ENCODE measurements around the gene JDP2. TPM values are rescaled to one million over a fixed set of nuclear protein-coding genes. Genes with fewer than 3 reads are reported as not detected.
A peak's percentile ranks its signal among the peaks of the same experiment; 100 is the strongest.

JDP2 gene
- total RNA-seq, 1 donor from 2014 or later = 13.1 TPM

DNA sequence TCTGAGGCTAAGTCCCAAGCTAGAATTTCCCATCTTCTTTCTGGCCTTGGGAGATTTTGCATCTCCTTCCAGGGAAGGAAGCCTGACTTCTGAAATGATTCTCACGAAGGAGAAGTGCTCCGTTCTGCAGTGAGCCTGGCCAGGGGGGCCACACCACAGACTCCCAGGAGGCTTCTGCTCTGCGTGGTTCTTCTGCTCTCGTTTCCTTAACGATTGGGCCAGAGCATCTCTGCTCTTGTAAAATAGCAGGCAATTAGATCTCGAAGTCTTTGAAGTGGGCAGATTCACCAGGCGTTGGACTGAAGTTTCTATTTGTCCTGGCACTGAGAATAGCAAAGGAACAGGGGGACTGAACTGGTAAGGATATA lies 87.8 kb downstream of the JDP2 start:
- H3K4me1 Mint-ChIP-seq (ENCODE audit: low read depth) = peaks cover 2% of the 10 kb centered on the region
- no peak overlapping the region for H3K4me3 Mint-ChIP-seq (ENCODE audit: low read depth)
- H3K9me3 Mint-ChIP-seq (ENCODE audit: low read depth) = peaks cover 4% of the 10 kb centered on the region
- DNase-seq (ENCODE audit: low spot score, unreplicated experiment) = no peak
- peaks cover 14% of the 10 kb centered on the region for H3K27me3 Mint-ChIP-seq
- peaks cover 1% of the 10 kb centered on the region for H3K36me3 Mint-ChIP-seq (ENCODE audit: insufficient read depth)
- TF ChIP-seq, protein P1, sequence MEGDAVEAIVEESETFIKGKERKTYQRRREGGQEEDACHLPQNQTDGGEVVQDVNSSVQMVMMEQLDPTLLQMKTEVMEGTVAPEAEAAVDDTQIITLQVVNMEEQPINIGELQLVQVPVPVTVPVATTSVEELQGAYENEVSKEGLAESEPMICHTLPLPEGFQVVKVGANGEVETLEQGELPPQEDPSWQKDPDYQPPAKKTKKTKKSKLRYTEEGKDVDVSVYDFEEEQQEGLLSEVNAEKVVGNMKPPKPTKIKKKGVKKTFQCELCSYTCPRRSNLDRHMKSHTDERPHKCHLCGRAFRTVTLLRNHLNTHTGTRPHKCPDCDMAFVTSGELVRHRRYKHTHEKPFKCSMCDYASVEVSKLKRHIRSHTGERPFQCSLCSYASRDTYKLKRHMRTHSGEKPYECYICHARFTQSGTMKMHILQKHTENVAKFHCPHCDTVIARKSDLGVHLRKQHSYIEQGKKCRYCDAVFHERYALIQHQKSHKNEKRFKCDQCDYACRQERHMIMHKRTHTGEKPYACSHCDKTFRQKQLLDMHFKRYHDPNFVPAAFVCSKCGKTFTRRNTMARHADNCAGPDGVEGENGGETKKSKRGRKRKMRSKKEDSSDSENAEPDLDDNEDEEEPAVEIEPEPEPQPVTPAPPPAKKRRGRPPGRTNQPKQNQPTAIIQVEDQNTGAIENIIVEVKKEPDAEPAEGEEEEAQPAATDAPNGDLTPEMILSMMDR (IDR thresholded peaks at IDR 0.05; ENCODE audit: unreplicated experiment) = no peak
- H3K27ac Mint-ChIP-seq = no peak overlapping the region

DNA sequence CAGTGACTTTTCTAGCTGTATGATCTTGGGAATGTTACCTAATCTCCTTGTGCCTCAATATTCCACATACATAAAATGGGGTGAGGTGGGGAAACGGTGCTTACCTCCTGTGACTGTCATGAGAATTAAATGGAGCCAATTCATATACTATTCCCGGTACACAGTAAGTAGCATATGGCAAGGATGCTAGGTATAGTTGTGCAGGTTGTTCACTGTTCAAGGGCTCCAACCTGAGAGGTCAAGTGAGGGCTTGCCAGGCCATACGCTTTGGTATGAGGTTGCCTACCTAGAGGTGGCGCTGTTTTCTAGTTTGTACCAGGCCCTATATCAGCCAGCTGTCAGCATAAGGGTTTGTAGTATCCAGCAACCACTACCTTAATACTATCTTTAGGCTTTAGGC lies 90.8 kb downstream of the JDP2 start:
- Mint-ChIP-seq H3K36me3 (ENCODE audit: insufficient read depth) (no peaks in the 10 kb centered on the region), H3K27me3 (peaks cover 27% of the 10 kb centered on the region), H3K9me3 (ENCODE audit: low read depth) (no peaks in the 10 kb centered on the region), H3K27ac (no peak overlapping the region), H3K4me1 (ENCODE audit: low read depth) (peaks cover 25% of the 10 kb centered on the region), H3K4me3 (ENCODE audit: low read depth) (no peak overlapping the region)
- no peak for DNase-seq (ENCODE audit: low spot score, unreplicated experiment)
- TF ChIP-seq, protein P1 (IDR thresholded peaks at IDR 0.05; ENCODE audit: unreplicated experiment) = peak; percentile 24

DNA sequence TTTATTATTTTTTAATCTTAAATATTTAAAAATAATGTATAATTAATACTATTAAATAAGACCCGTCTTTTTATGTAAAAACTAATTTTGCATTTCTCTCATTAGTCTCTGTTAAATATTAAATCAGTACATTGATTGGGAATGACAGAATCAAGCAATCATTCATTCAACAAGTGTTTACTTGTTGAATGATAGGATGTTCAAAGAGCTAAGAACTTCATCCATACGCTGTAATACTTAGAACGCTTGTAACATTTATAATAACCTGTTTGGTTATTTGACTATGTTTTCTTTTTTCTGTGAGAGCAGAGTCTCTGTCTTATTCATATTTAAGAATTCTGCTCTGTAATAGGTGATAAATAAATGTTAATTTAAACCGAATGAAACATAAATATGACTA lies 91.6 kb downstream of the JDP2 start:
- H3K4me3 Mint-ChIP-seq (ENCODE audit: low read depth) = no peak overlapping the region
- no peaks in the 10 kb centered on the region for H3K36me3 Mint-ChIP-seq (ENCODE audit: insufficient read depth)
- H3K27me3 Mint-ChIP-seq = peaks cover 27% of the 10 kb centered on the region
- no peak overlapping the region for H3K27ac Mint-ChIP-seq
- TF ChIP-seq, protein P1 (IDR thresholded peaks at IDR 0.05; ENCODE audit: unreplicated experiment) = no peak
- H3K4me1 Mint-ChIP-seq (ENCODE audit: low read depth) = peaks cover 25% of the 10 kb centered on the region
- H3K9me3 Mint-ChIP-seq (ENCODE audit: low read depth) = no peaks in the 10 kb centered on the region
- DNase-seq (ENCODE audit: low spot score, unreplicated experiment) = no peak

DNA sequence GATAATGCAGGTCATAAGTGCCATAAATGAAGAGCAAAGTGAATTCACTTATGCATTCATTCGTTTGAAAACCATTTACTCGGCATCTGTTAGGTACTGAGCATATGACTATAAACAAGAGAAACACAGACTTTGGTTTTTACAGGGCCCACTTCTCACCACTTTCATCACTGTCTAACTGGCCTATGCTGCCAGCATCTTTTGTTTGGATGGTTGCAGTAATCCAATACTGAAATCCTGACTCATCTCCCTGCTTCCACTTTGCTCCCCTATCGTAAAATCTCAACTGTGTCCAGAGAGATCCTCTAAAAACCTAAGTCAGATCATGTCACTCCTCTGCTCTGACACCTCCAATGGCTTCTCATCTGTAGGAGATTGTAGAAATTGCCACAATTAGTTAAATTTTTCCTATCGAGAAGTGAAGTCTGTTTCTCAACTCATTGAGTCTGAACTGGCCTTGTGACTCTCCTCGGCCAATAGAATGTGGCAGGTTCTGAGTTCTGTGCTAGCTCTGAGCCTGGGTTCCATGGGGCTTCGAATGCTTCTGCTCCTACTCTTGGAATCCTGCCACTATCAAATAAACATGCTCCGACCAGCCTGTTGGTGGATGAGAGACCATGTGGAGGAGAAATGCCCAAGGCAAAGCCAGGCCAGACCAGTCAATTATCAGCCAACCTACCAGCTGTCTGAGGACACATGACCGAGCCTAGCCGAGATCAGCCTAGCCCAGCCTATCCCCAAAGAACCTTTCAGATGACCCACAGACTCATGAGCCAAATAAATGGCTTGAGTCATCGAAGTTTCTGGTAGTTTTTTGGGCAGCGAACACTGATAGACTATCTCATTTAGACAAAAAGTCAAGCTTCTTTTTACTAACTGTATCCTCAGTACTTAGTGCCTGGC lies 92.3 kb downstream of the JDP2 start:
- DNase-seq (ENCODE audit: low spot score, unreplicated experiment) = no peak
- H3K4me1 Mint-ChIP-seq (ENCODE audit: low read depth) = peaks cover 25% of the 10 kb centered on the region
- TF ChIP-seq, protein P1 (IDR thresholded peaks at IDR 0.05; ENCODE audit: unreplicated experiment) = no peak
- no peak overlapping the region for H3K27ac Mint-ChIP-seq
- H3K36me3 Mint-ChIP-seq (ENCODE audit: insufficient read depth) = no peaks in the 10 kb centered on the region
- no peak overlapping the region for H3K4me3 Mint-ChIP-seq (ENCODE audit: low read depth)
- H3K27me3 Mint-ChIP-seq = peaks cover 26% of the 10 kb centered on the region
- H3K9me3 Mint-ChIP-seq (ENCODE audit: low read depth) = no peaks in the 10 kb centered on the region

DNA sequence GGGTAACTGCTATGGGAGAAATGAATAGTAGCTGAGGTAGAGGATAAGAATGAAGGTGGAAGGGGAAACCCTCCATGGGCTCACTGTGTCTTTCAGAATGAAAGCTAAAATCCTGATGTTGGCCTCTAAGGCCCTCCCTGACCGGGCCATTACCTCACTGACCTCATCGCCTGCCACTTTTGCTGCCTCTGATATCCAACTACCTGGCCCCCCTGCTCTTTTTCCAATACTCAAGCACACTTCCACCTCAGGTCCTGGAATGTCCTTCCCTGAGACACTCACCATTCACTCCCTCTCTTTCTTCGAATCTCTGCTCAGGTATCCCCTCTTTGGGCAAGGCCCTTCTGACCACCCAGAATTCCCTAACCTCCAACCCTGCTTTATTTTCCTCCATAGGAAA lies 93.0 kb downstream of the JDP2 start:
- Mint-ChIP-seq H3K9me3 (ENCODE audit: low read depth) (no peaks in the 10 kb centered on the region), H3K27me3 (peaks cover 21% of the 10 kb centered on the region), H3K36me3 (ENCODE audit: insufficient read depth) (no peaks in the 10 kb centered on the region), H3K4me1 (ENCODE audit: low read depth) (peaks cover 25% of the 10 kb centered on the region), H3K27ac (peak overlapping the region; percentile 43), H3K4me3 (ENCODE audit: low read depth) (no peak overlapping the region)
- no peak for DNase-seq (ENCODE audit: low spot score, unreplicated experiment)
- TF ChIP-seq, protein P1 (IDR thresholded peaks at IDR 0.05; ENCODE audit: unreplicated experiment) = no peak

All from progenitor cell of endocrine pancreas (in vitro differentiated cells).